ENCODE results near the gene TFB1M. TPM values are rescaled to one million over a fixed set of nuclear protein-coding genes. Genes with fewer than 3 reads are reported as not detected.
A peak's percentile ranks its signal among the peaks of the same experiment; 100 is the strongest.

TFB1M gene
- total and polyA plus RNA-seq, 9 donors, result 6.7 to 18.5 (median 14.6) TPM

DNA sequence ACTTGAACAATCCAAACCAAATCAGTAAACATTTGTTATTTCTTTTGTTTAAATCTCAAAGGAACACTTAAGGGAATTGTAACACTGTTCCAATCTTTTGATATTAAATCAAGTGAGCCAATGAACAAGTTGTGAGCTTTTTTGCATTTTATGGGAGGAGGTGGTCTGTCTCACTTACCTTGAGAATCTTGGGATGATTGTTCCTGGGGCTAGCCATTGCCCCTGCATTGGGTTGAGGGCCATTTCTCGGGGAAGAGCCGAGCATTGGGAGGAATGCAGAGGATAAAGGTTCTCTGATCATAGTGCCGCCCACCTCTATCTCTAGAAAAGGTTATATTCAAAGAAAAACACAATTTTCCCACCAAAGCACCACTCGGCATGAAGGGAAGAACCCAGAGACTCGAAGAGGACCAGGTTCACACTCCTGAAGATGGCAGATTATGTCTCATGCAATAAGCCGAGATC lies 13.8 kb upstream of the TFB1M start:
- TF ChIP-seq EP300 (IDR thresholded peaks at IDR 0.05) (no peak), POLR2A (IDR thresholded peaks at IDR 0.05) (no peak)
- TF ChIP-seq, protein P1, sequence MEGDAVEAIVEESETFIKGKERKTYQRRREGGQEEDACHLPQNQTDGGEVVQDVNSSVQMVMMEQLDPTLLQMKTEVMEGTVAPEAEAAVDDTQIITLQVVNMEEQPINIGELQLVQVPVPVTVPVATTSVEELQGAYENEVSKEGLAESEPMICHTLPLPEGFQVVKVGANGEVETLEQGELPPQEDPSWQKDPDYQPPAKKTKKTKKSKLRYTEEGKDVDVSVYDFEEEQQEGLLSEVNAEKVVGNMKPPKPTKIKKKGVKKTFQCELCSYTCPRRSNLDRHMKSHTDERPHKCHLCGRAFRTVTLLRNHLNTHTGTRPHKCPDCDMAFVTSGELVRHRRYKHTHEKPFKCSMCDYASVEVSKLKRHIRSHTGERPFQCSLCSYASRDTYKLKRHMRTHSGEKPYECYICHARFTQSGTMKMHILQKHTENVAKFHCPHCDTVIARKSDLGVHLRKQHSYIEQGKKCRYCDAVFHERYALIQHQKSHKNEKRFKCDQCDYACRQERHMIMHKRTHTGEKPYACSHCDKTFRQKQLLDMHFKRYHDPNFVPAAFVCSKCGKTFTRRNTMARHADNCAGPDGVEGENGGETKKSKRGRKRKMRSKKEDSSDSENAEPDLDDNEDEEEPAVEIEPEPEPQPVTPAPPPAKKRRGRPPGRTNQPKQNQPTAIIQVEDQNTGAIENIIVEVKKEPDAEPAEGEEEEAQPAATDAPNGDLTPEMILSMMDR (IDR thresholded peaks at IDR 0.05), result no peak
- no peaks in the 10 kb centered on the region for H3K36me3 ChIP-seq
- 94% methylated on average over 6 of the region's 6 CpGs for WGBS, 3 donors
- no peak overlapping the region for H3K27ac ChIP-seq
- intact Hi-C loops (cut with DNase I), result loop anchor here (5.0 to 10.0 kb wide), 3 partner anchors 167 to 207 kb away; no protein-coding TSS in a partner anchor
- no peaks in the 10 kb centered on the region for H3K4me1 ChIP-seq (ENCODE audit: insufficient read depth)
- no peak for DNase-seq
- H3K4me3 ChIP-seq, result no peak overlapping the region
- no peaks in the 10 kb centered on the region for H3K9me3 ChIP-seq
- no peaks in the 10 kb centered on the region for H3K27me3 ChIP-seq

DNA sequence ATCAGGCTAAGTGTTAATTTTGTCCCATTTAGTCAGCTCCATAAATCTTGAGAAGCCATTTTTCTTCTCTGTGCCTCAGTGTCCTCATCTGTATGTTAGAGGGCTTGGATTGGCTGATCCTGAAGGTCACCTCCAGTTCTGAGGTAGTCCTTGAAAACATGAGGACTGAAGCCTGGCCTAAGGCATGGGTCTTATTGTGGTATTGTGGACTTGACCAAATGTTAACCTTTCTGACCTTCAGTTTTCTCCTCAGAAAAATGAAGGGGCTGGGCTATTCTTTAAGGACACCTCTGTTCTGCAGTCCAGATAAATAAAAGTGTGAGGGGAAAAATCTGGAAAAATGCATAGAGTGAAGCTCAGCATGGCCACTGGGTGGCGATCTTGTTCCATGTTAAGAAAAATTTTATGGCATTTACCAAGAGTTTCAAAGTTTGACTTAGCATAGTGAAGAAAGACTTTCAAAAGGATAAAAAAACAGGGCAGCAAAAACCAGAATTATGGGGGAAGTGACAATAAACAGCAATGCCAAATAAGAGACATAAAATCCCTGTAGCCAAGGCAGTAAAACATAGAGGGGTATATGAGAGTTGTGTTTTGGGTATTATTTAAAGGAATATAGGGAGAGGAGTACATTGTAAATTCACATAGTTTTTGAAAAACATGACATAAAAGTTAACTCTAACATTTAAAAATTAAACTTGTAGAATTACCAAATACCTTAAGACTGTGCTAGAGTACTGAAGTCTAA lies 13.2 kb upstream of the TFB1M start:
- TF ChIP-seq EP300 (IDR thresholded peaks at IDR 0.05), result no peak
- TF ChIP-seq, protein P1 (IDR thresholded peaks at IDR 0.05), result peak; percentile 69 to 87 (median 81)
- TF ChIP-seq POLR2A (IDR thresholded peaks at IDR 0.05), result no peak
- intact Hi-C loops (cut with DNase I), result loop anchor here (5.0 to 10.0 kb wide), 3 partner anchors 167 to 207 kb away; no protein-coding TSS in a partner anchor
- 0% methylated on average over 1 of the region's 1 CpG for WGBS, 3 donors
- Histone ChIP-seq H3K27me3 (no peaks in the 10 kb centered on the region), H3K27ac (no peak overlapping the region), H3K36me3 (no peaks in the 10 kb centered on the region), H3K9me3 (no peaks in the 10 kb centered on the region), H3K4me3 (no peak overlapping the region), H3K4me1 (ENCODE audit: insufficient read depth) (no peaks in the 10 kb centered on the region)
- DNase-seq, result peak; percentile 56 to 78 (median 68)

DNA sequence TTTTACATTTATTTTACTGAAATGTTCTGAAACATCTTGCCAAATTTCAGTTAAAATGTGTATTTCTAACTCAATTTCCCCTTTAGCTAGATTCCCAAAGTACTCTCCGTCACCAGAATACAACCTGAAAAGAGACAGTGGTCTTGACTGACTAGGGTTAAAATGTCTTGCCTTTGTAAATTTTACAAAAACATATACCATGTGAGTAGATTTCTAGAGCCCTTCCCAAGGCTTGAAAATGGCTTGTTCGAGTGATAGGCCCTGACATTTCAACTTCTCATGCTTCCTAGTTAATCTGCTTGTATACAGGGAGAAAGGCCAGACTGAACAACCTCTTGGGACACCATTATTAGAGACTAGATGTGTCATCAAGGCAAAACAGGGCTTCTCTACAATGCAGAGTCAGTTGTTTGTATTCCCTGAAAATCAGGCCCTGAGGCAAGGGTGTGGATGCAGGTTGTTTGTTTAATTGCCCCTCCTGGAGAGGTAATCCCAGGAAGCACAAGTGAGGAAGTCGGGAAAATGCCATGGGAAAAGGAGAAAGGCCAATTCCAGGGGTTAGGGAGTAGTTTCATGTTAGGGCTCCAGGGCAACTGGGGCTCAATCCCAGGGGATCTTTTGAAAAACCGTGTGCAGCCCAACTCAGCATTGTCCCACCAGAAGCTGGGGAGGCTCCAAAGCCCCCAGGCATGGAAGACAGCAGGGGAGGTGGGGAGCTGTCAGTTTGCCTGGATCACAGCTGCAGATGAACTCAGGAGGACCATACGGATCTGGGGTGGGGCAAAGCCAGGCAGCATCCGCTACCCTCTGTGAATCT lies 11.6 kb upstream of the TFB1M start:
- no peak overlapping the region for H3K4me3 ChIP-seq
- H3K27me3 ChIP-seq, result no peaks in the 10 kb centered on the region
- DNase-seq, result no peak
- TF ChIP-seq EP300 (IDR thresholded peaks at IDR 0.05), result no peak
- intact Hi-C loops (cut with DNase I), result loop anchor here (5.0 to 10.0 kb wide), 3 partner anchors 169 to 209 kb away; no protein-coding TSS in a partner anchor
- no peaks in the 10 kb centered on the region for H3K4me1 ChIP-seq (ENCODE audit: insufficient read depth)
- H3K36me3 ChIP-seq, result no peaks in the 10 kb centered on the region
- no peaks in the 10 kb centered on the region for H3K9me3 ChIP-seq
- H3K27ac ChIP-seq, result no peak overlapping the region
- WGBS, 3 donors, result 84 to 90% (median 86%) methylated on average over 6 of the region's 6 CpGs

DNA sequence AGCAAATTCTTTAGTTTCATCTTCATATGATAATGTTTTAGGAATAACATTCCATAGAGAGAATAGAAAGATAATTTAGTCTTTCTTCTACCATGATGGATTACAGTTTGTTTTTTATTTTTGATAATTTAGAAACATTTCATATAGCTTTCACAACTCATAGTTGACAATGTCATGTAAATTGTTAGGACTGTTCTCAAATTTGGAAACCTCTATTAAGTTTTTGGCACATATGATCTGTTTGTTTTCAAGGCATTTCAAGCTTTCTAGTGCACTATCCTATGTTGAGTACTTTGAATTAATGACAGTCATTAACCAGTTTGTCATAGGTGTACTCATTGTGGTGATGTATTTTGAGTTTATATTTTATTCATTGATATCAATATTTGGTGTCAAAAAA lies 10.7 kb upstream of the TFB1M start:
- Histone ChIP-seq H3K4me3 (no peak overlapping the region), H3K9me3 (no peaks in the 10 kb centered on the region), H3K4me1 (ENCODE audit: insufficient read depth) (no peaks in the 10 kb centered on the region), H3K27ac (no peak overlapping the region), H3K36me3 (no peaks in the 10 kb centered on the region), H3K27me3 (no peaks in the 10 kb centered on the region)
- TF ChIP-seq, protein P1 (IDR thresholded peaks at IDR 0.05), result no peak
- TF ChIP-seq POLR2A (IDR thresholded peaks at IDR 0.05) (no peak), EP300 (IDR thresholded peaks at IDR 0.05) (no peak)
- DNase-seq, result no peak
- intact Hi-C loops (cut with DNase I), result loop anchor here (5.0 to 10.0 kb wide), 3 partner anchors 170 to 210 kb away; no protein-coding TSS in a partner anchor

Measured in ovary (tissue), 9 donors.